Left lung (tissue), 10 donors: Measurements from ENCODE around the gene LAMTOR1. TPM values are rescaled to one million over a fixed set of nuclear protein-coding genes. Genes with fewer than 3 reads are reported as not detected.

ENCODE experiments used
- ATAC-seq: fragments of 200-7000 bp; cut with Tn5 transposase; one replicate; pipeline ENCODE4 v1.9.1; 2020; ENCODE audit warnings: moderate library complexity
- DNase-seq, 4 donors: peaks; one replicate each; pipeline ENCODE4 v3.0.0-alpha.2; 2013 to 2020
- H3K27ac ChIP-seq, 2 donors: fragments of 200-600 bp; sonication (generic) in 1 of 2; one replicate each; pipeline versions ENCODE4 v1.5.0 to v1.8.0; 2020 to 2021
- H3K27me3 ChIP-seq, 2 donors: fragments of 200-600 bp; sonication (generic) in 1 of 2; one replicate each; pipeline versions ENCODE4 v1.5.0 to v1.8.0; 2020 to 2021
- H3K36me3 ChIP-seq, 2 donors: fragments of 200-600 bp; sonication (generic) in 1 of 2; one replicate each; pipeline versions ENCODE4 v1.5.0 to v1.8.0; 2020 to 2021
- H3K4me1 ChIP-seq, 2 donors: fragments of 200-600 bp; one replicate each; pipeline ENCODE4 v1.8.0; 2021
- H3K4me3 ChIP-seq, 2 donors: fragments of 200-600 bp; sonication (generic) in 1 of 2; one replicate each; pipeline versions ENCODE4 v1.5.0 to v1.8.0; 2020 to 2021; ENCODE audit warnings: mild to moderate bottlenecking in 1 of 2
- H3K9me3 ChIP-seq, 2 donors: fragments of 200-600 bp; sonication (generic) in 1 of 2; one replicate each; pipeline versions ENCODE4 v1.5.0 to v1.8.0; 2020 to 2021
- CTCF ChIP-seq, 2 donors: fragments of 200-600 bp; sonication (generic) in 1 of 2; IDR thresholded peaks; one replicate each; pipeline versions ENCODE4 v1.5.0 to v1.8.0; 2021; ENCODE audit warnings: antibody characterized with exemption in 2 of 2
- intact Hi-C, 2 donors: fragments of 100-400 bp; cut with DNase I; formaldehyde crosslinking; loops; one replicate each; pipeline versions ENCODE4 v1.11.2 to v1.14.2; 2022
- polyA plus RNA-seq, 6 donors: library from polyadenylated mRNA; unstranded; fragments of 120-200 nt; gene quantifications; one replicate each; pipeline ENCODE4 v1.2.1, GENCODE V29; 2013; ENCODE audit not compliant: insufficient read length in 6 of 6
- total RNA-seq, 2 donors: library from RNA; stranded (reverse); fragmentation: NEBNext Ultra II Directional; extraction: Animal tissue kit (Norgen Biotek cat#: 25700); gene quantifications; one replicate each; pipeline ENCODE4 v1.2.1, GENCODE V29; 2021
- donor health status: DM: no; HTN: yes; CAD: no.
- donor health status: DM: no; HTN: no; CAD: no.

LAMTOR1 gene
- total and polyA plus RNA-seq, 8 donors = 92.5 to 118 (median 112) TPM

DNA sequence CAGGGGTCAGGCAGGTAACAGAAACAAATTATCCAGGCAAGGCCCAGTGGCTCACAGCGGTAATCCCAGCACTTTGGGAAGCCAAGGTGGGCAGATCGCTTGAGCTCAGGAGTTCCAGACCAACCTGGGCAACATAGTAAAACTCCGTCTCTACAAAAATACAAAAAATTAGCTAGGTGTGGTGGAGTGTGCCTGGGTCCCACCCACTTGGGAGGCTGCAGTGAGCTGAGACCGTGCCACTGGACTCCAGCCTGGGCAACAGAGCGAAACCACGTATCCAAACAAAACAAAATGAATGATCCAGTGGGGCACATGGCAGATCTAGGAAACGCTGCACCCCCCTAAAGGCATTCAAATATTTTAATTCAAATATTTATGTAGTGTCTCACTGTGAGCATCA lies 32.6 kb downstream of the LAMTOR1 start:
- ATAC-seq (no peak), DNase-seq (no peak)
- Histone ChIP-seq H3K27me3 (no peaks in the 10 kb centered on the region), H3K4me1 (peaks cover 32 to 83% of the 10 kb centered on the region in 2 donors), H3K27ac (peak overlapping the region; percentile 84 to 91), H3K9me3 (no peaks in the 10 kb centered on the region), H3K36me3 (peaks cover 0 to 10% of the 10 kb centered on the region in 2 donors), H3K4me3 (no peak overlapping the region)
- intact Hi-C loops = no loop called here
- TF ChIP-seq CTCF (IDR thresholded peaks at IDR 0.05) = no peak

GRCh38 chr11:72069787-72070251 lies 33.3 kb downstream of the LAMTOR1 start:
- Histone ChIP-seq H3K27me3 (no peaks in the 10 kb centered on the region), H3K4me1 (peaks cover 32 to 76% of the 10 kb centered on the region in 2 donors), H3K36me3 (peaks cover 0 to 10% of the 10 kb centered on the region in 2 donors), H3K27ac (peak overlapping the region; percentile 84 to 91), H3K4me3 (peak overlapping the region in 1 of 2 donors; percentile 30), H3K9me3 (no peaks in the 10 kb centered on the region)
- DNase-seq = peak in 3 of 4 donors; percentile 54 to 92 (median 90)
- intact Hi-C loops = no loop called here
- TF ChIP-seq CTCF (IDR thresholded peaks at IDR 0.05) = no peak
- peak; percentile 98 for ATAC-seq

- H3K27ac ChIP-seq = peak overlapping the region; percentile 84 to 91
- H3K27me3 ChIP-seq = no peaks in the 10 kb centered on the region
- intact Hi-C loops = no loop called here
- DNase-seq (no peak), ATAC-seq (peak; percentile 42)
- H3K4me1 ChIP-seq = peaks cover 32 to 75% of the 10 kb centered on the region in 2 donors
- no peak for TF ChIP-seq CTCF (IDR thresholded peaks at IDR 0.05)
- peak overlapping the region in 1 of 2 donors; percentile 30 for H3K4me3 ChIP-seq
- H3K36me3 ChIP-seq = peaks cover 0 to 14% of the 10 kb centered on the region in 2 donors
- no peaks in the 10 kb centered on the region for H3K9me3 ChIP-seq
These were observed 33.9 kb downstream of the LAMTOR1 start for GRCh38 chr11:72069200-72069599.

GRCh38 chr11:72067676-72068075 lies 35.4 kb downstream of the LAMTOR1 start:
- Histone ChIP-seq H3K4me3 (no peak overlapping the region), H3K27me3 (no peaks in the 10 kb centered on the region), H3K36me3 (peaks cover 0 to 22% of the 10 kb centered on the region in 2 donors), H3K27ac (peak overlapping the region in 1 of 2 donors; percentile 91), H3K9me3 (no peaks in the 10 kb centered on the region), H3K4me1 (peaks cover 32 to 70% of the 10 kb centered on the region in 2 donors)
- DNase-seq (no peak), ATAC-seq (no peak)
- TF ChIP-seq CTCF (IDR thresholded peaks at IDR 0.05) = no peak
- intact Hi-C loops = no loop called here

GRCh38 chr11:72067266-72067665 lies 35.8 kb downstream of the LAMTOR1 start:
- no peak for TF ChIP-seq CTCF (IDR thresholded peaks at IDR 0.05)
- H3K9me3 ChIP-seq = no peaks in the 10 kb centered on the region
- H3K27ac ChIP-seq = peak overlapping the region in 1 of 2 donors; percentile 65
- DNase-seq (no peak), ATAC-seq (no peak)
- H3K4me3 ChIP-seq = no peak overlapping the region
- peaks cover 0 to 25% of the 10 kb centered on the region in 2 donors for H3K36me3 ChIP-seq
- no peaks in the 10 kb centered on the region for H3K27me3 ChIP-seq
- intact Hi-C loops = no loop called here
- peaks cover 29 to 70% of the 10 kb centered on the region in 2 donors for H3K4me1 ChIP-seq
